ENCODE data around the gene MESP2.

The MESP2 gene

GRCh38 chr15:89817701-89818280 is 41.7 kb downstream of the MESP2 start:
- no peak for DNase-seq (ENCODE audit: low read depth)

- no peak for DNase-seq (ENCODE audit: low read depth)
Measured at GRCh38 chr15:89818287-89818686, 42.2 kb downstream of the MESP2 start.

- DNase-seq (ENCODE audit: low read depth) = peak; percentile 51
Measured at GRCh38 chr15:89820666-89821611, 44.8 kb downstream of the MESP2 start.

- no peak for DNase-seq (ENCODE audit: low read depth)
Measured at GRCh38 chr15:89822026-89822425, 45.9 kb downstream of the MESP2 start.

- DNase-seq (ENCODE audit: low read depth) = no peak
Measured at GRCh38 chr15:89822611-89822950, 46.4 kb downstream of the MESP2 start.

- DNase-seq (ENCODE audit: low read depth) = no peak
Measured at GRCh38 chr15:89822951-89823711, 47.0 kb downstream of the MESP2 start.

GRCh38 chr15:89823836-89824606 is 47.9 kb downstream of the MESP2 start:
- DNase-seq (ENCODE audit: low read depth) = no peak

- no peak for DNase-seq (ENCODE audit: low read depth)
Measured at GRCh38 chr15:89824607-89824867, 48.4 kb downstream of the MESP2 start.

- no peak for DNase-seq (ENCODE audit: low read depth)
Measured at GRCh38 chr15:89825271-89825940, 49.3 kb downstream of the MESP2 start.

- no peak for DNase-seq (ENCODE audit: low read depth)
Measured at GRCh38 chr15:89826671-89827655, 50.8 kb downstream of the MESP2 start.

GRCh38 chr15:89827829-89828228 is 51.7 kb downstream of the MESP2 start:
- DNase-seq (ENCODE audit: low read depth) = no peak
